ENCODE data around the gene SEC14L5. TPM values are rescaled to one million over a fixed set of nuclear protein-coding genes. Genes with fewer than 3 reads are reported as not detected.

Gene SEC14L5
- total and polyA plus RNA-seq, 10 of the 15 experiments (the other 5 are each of a cell fraction or from before 2014, with no cell fraction given) = 0.01 TPM; not detected in 9

DNA sequence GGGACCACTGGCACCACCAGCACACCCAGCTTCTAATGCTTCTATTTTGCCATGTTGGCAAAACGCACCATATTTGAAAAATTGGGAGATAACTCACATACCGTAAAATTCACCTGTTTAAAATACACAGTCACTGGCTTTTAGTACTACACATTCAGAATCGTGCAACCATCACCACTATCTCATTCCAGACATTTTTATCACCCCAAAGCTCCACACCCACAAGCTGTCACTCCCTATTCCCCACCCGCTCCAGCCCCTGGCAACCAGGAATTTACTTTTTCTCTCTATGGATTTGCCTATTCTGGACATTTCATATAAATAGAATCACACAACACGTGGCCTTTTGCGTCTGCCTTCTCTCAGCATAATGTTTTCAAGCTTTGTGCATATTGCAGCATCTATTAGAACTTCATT is 46.2 kb upstream of the SEC14L5 start (continued):
- TF ChIP-seq ZBTB4 (CRISPR knock-in tag; IDR thresholded peaks at IDR 0.05) (no peak), MEF2A (IDR thresholded peaks at IDR 0.05; ENCODE audit: insufficient read depth, low read depth, low read length) (no peak), PAX5 (IDR thresholded peaks at IDR 0.05; ENCODE audit: borderline replicate concordance, low read depth, low read length) (no peak), POLR2AphosphoS5 (IDR thresholded peaks at IDR 0.05; ENCODE audit: low read length) (no peak)
- TF ChIP-seq, protein P1, sequence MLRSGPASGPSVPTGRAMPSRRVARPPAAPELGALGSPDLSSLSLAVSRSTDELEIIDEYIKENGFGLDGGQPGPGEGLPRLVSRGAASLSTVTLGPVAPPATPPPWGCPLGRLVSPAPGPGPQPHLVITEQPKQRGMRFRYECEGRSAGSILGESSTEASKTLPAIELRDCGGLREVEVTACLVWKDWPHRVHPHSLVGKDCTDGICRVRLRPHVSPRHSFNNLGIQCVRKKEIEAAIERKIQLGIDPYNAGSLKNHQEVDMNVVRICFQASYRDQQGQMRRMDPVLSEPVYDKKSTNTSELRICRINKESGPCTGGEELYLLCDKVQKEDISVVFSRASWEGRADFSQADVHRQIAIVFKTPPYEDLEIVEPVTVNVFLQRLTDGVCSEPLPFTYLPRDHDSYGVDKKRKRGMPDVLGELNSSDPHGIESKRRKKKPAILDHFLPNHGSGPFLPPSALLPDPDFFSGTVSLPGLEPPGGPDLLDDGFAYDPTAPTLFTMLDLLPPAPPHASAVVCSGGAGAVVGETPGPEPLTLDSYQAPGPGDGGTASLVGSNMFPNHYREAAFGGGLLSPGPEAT (IDR thresholded peaks at IDR 0.05; ENCODE audit: low read depth) = no peak

GRCh38 chr16:4913130-4913773 is 44.9 kb upstream of the SEC14L5 start:
- ChIA-PET POLR2A (interaction anchor here (0.6 kb wide), 1 partner anchor 175 kb away, joined by 3 read pairs; no protein-coding TSS in a partner anchor), SMC1A (ENCODE audit: uncharacterized antibody, unreplicated experiment) (no interaction called here), RAD21 (ENCODE audit: unreplicated experiment) (interaction anchor here (0.7 kb wide), 1 partner anchor 65 kb away, joined by 3 read pairs; no protein-coding TSS in a partner anchor), CTCF (no interaction called here)
- FAIRE-seq (no peak), DNase-seq (ENCODE audit: low read depth, low spot score) (no peak), ATAC-seq (no peak; the same call in 2 of the 3 replicates)
- Histone ChIP-seq H2AFZ (ENCODE audit: control insufficient read depth, low read depth, low read length) (no peak overlapping the region), H3K27ac (ENCODE audit: control insufficient read depth, insufficient read depth) (no peak overlapping the region), H3K9me3 (replicated peaks; ENCODE audit: control insufficient read depth, insufficient read depth, low read length) (no peaks in the 10 kb centered on the region), H3K79me2 (ENCODE audit: control insufficient read depth, insufficient read depth, low read length) (no peaks in the 10 kb centered on the region), H3K4me2 (ENCODE audit: control insufficient read depth, insufficient read depth) (no peak overlapping the region), H3K4me1 (ENCODE audit: control insufficient read depth, insufficient read depth, low read length) (no peaks in the 10 kb centered on the region), H4K20me1 (ENCODE audit: control insufficient read depth, insufficient read depth) (no peaks in the 10 kb centered on the region), H3K36me3 (ENCODE audit: control insufficient read depth in 2 of 2, insufficient read depth in 2 of 2, low read length in 1 of 2) (no peaks in the 10 kb centered on the region), H3K27me3 (replicated peaks in 1 of 2; ENCODE audit: control insufficient read depth in 2 of 2, insufficient read depth in 2 of 2, low read length in 1 of 2) (no peaks in the 10 kb centered on the region), H3K4me3 (no peak overlapping the region), H3K9ac (ENCODE audit: control insufficient read depth, insufficient read depth, low read length) (no peak overlapping the region)
- TF ChIP-seq BHLHE40 (IDR thresholded peaks at IDR 0.05; ENCODE audit: borderline replicate concordance in 1 of 2, low read depth in 2 of 2, low read length in 1 of 2) (no peak), E4F1 (IDR thresholded peaks at IDR 0.05; ENCODE audit: borderline replicate concordance, partially characterized antibody) (no peak), JUNB (IDR thresholded peaks at IDR 0.05) (no peak), SRF (IDR thresholded peaks at IDR 0.05; ENCODE audit: low read depth in 2 of 2, low read length in 2 of 2) (no peak), NKRF (conservative IDR thresholded peaks at IDR 0.05) (no peak), CBX5 (IDR thresholded peaks at IDR 0.05; ENCODE audit: low read depth) (no peak)
- no TSS peak for BruUV-seq (replicated peaks)
- in situ Hi-C loops (cut with MboI) (no loop called here), intact Hi-C loops (cut with micrococcal nuclease; ENCODE audit: unreplicated experiment) (no loop called here)
- 29% methylated on average over 7 of the region's 7 CpGs for WGBS (ENCODE audit: insufficient coverage, insufficient replicate concordance, low lambda C conversion rate, missing lambda C conversion rate)

Measured in GM12878 (cell line).